Lower lobe of right lung (tissue), 2 donors: ENCODE results near the gene PTPRD. TPM values are rescaled to one million over a fixed set of nuclear protein-coding genes. Genes with fewer than 3 reads are reported as not detected.

Source experiments
- ATAC-seq, 2 donors: fragments of 200-7000 bp; cut with Tn5 transposase; one replicate each; pipeline ENCODE4 v1.9.1; 2020 to 2022; ENCODE audit warnings: mild to moderate bottlenecking in 2 of 2, moderate library complexity in 2 of 2
- DNase-seq: peaks from one replicate; pipeline ENCODE4 v3.0.0-alpha.2; 2020
- H3K27ac ChIP-seq: fragments of 200-600 bp; one replicate; pipeline ENCODE4 v1.8.0; 2022
- H3K27me3 ChIP-seq: fragments of 200-600 bp; one replicate; pipeline ENCODE4 v1.8.0; 2022; ENCODE audit warnings: low read depth
- H3K36me3 ChIP-seq: fragments of 200-600 bp; one replicate; pipeline ENCODE4 v1.8.0; 2022; ENCODE audit warnings: mild to moderate bottlenecking
- H3K4me1 ChIP-seq: fragments of 200-600 bp; one replicate; pipeline ENCODE4 v1.8.0; 2022
- H3K4me3 ChIP-seq: fragments of 200-600 bp; one replicate; pipeline ENCODE4 v1.8.0; 2022; ENCODE audit warnings: mild to moderate bottlenecking
- H3K9me3 ChIP-seq: fragments of 200-600 bp; one replicate; pipeline ENCODE4 v1.8.0; 2022
- CTCF ChIP-seq: fragments of 200-600 bp; IDR thresholded peaks from one replicate; pipeline ENCODE4 v1.8.0; 2022; ENCODE audit warnings: antibody characterized with exemption, mild to moderate bottlenecking
- intact Hi-C: fragments of 100-400 bp; cut with DNase I; formaldehyde crosslinking; loops from one replicate; pipeline ENCODE4 v1.11.0; 2022
- total RNA-seq: library from RNA; stranded (reverse); fragmentation: NEBNext Ultra II Directional; extraction: Animal tissue kit (Norgen Biotek cat#: 25700); gene quantifications from one replicate; pipeline ENCODE4 v1.2.1, GENCODE V29; 2021
- donor health status: DM: no; HTN: yes; CAD: no; lungs with severe emphysema.

Gene PTPRD
- total RNA-seq, 1 donor from 2014 or later: 17.2 TPM

GRCh38 chr9:8456344-8456743, 2156.5 kb downstream of the PTPRD start:
- ATAC-seq (no peak), DNase-seq (no peak)
- H3K9me3 ChIP-seq: no peaks in the 10 kb centered on the region
- H3K27me3 ChIP-seq: no peaks in the 10 kb centered on the region
- H3K4me3 ChIP-seq: no peak overlapping the region
- intact Hi-C loops: no loop called here
- no peak for TF ChIP-seq CTCF
- no peaks in the 10 kb centered on the region for H3K4me1 ChIP-seq
- H3K36me3 ChIP-seq: no peaks in the 10 kb centered on the region
- H3K27ac ChIP-seq: no peak overlapping the region

- Histone ChIP-seq H3K27ac (no peak overlapping the region), H3K36me3 (no peaks in the 10 kb centered on the region), H3K4me1 (no peaks in the 10 kb centered on the region), H3K9me3 (no peaks in the 10 kb centered on the region), H3K27me3 (no peaks in the 10 kb centered on the region), H3K4me3 (no peak overlapping the region)
- TF ChIP-seq CTCF: no peak
- ATAC-seq (no peak), DNase-seq (no peak)
- intact Hi-C loops: no loop called here
Observed at GRCh38 chr9:8450810-8451545, 2161.8 kb downstream of the PTPRD start.

GRCh38 chr9:8448226-8448625, 2164.6 kb downstream of the PTPRD start:
- TF ChIP-seq CTCF: no peak
- Histone ChIP-seq H3K27ac (no peak overlapping the region), H3K4me3 (no peak overlapping the region), H3K9me3 (no peaks in the 10 kb centered on the region), H3K4me1 (no peaks in the 10 kb centered on the region), H3K36me3 (no peaks in the 10 kb centered on the region), H3K27me3 (no peaks in the 10 kb centered on the region)
- no peak for DNase-seq
- no peak for ATAC-seq
- intact Hi-C loops: no loop called here

GRCh38 chr9:8447601-8448000, 2165.2 kb downstream of the PTPRD start:
- DNase-seq (no peak), ATAC-seq (no peak)
- no peak overlapping the region for H3K27ac ChIP-seq
- intact Hi-C loops: no loop called here
- no peak overlapping the region for H3K4me3 ChIP-seq
- no peak for TF ChIP-seq CTCF
- no peaks in the 10 kb centered on the region for H3K9me3 ChIP-seq
- H3K36me3 ChIP-seq: no peaks in the 10 kb centered on the region
- no peaks in the 10 kb centered on the region for H3K4me1 ChIP-seq
- no peaks in the 10 kb centered on the region for H3K27me3 ChIP-seq

GRCh38 chr9:8437876-8438275, 2174.9 kb downstream of the PTPRD start:
- Histone ChIP-seq H3K27ac (no peak overlapping the region), H3K36me3 (no peaks in the 10 kb centered on the region), H3K4me3 (no peak overlapping the region), H3K27me3 (no peaks in the 10 kb centered on the region), H3K4me1 (no peaks in the 10 kb centered on the region), H3K9me3 (no peaks in the 10 kb centered on the region)
- ATAC-seq (no peak), DNase-seq (no peak)
- intact Hi-C loops: no loop called here
- no peak for TF ChIP-seq CTCF
